Rectal smooth muscle tissue (tissue), 1 donor: ENCODE measurements around the gene IP6K3.

ENCODE experiments used
- H3K27ac ChIP-seq: one replicate; pipeline ENCODE4 v1.7.0; 2013; ENCODE audit warnings: low read depth, low read length, inconsistent platforms
- H3K27me3 ChIP-seq: one replicate; pipeline ENCODE4 v1.7.0; 2013; ENCODE audit warnings: low read length; ENCODE audit not compliant: control insufficient read depth, insufficient read depth
- H3K36me3 ChIP-seq: one replicate; pipeline ENCODE4 v1.7.0; 2013; ENCODE audit warnings: low read length; ENCODE audit not compliant: control insufficient read depth, insufficient read depth
- H3K4me1 ChIP-seq: one replicate; pipeline ENCODE4 v1.7.0; 2013; ENCODE audit warnings: low read length; ENCODE audit not compliant: control insufficient read depth, insufficient read depth
- H3K4me3 ChIP-seq: one replicate; pipeline ENCODE4 v1.7.0; 2013; ENCODE audit warnings: low read length
- H3K9ac ChIP-seq: one replicate; pipeline ENCODE4 v1.7.0; 2013; ENCODE audit warnings: low read length

IP6K3 gene

GRCh38 chr6:33785778-33786177 is 39.1 kb upstream of the IP6K3 start:
- Histone ChIP-seq H3K36me3 (peaks cover 34% of the 10 kb centered on the region), H3K27me3 (no peaks in the 10 kb centered on the region), H3K27ac (no peak overlapping the region), H3K4me1 (peaks cover 38% of the 10 kb centered on the region), H3K9ac (no peak overlapping the region), H3K4me3 (no peak overlapping the region)

GRCh38 chr6:33784787-33785186 is 38.1 kb upstream of the IP6K3 start:
- Histone ChIP-seq H3K27me3 (no peaks in the 10 kb centered on the region), H3K36me3 (peaks cover 43% of the 10 kb centered on the region), H3K4me1 (peaks cover 38% of the 10 kb centered on the region), H3K4me3 (no peak overlapping the region), H3K9ac (no peak overlapping the region), H3K27ac (no peak overlapping the region)

- Histone ChIP-seq H3K4me1 (peaks cover 34% of the 10 kb centered on the region), H3K36me3 (peaks cover 52% of the 10 kb centered on the region)
Measured at GRCh38 chr6:33783781-33784520, 37.2 kb upstream of the IP6K3 start.

GRCh38 chr6:33782561-33782960 is 35.9 kb upstream of the IP6K3 start:
- Histone ChIP-seq H3K4me1 (peaks cover 29% of the 10 kb centered on the region), H3K4me3 (no peak overlapping the region), H3K9ac (no peak overlapping the region), H3K27ac (no peak overlapping the region), H3K27me3 (no peaks in the 10 kb centered on the region), H3K36me3 (peaks cover 66% of the 10 kb centered on the region)

More at GRCh38 chr6:33783781-33784520, 37.2 kb upstream of the IP6K3 start:
- H3K27me3 ChIP-seq, result no peaks in the 10 kb centered on the region
- no peak overlapping the region for H3K9ac ChIP-seq
- no peak overlapping the region for H3K4me3 ChIP-seq
- H3K27ac ChIP-seq, result no peak overlapping the region

DNA sequence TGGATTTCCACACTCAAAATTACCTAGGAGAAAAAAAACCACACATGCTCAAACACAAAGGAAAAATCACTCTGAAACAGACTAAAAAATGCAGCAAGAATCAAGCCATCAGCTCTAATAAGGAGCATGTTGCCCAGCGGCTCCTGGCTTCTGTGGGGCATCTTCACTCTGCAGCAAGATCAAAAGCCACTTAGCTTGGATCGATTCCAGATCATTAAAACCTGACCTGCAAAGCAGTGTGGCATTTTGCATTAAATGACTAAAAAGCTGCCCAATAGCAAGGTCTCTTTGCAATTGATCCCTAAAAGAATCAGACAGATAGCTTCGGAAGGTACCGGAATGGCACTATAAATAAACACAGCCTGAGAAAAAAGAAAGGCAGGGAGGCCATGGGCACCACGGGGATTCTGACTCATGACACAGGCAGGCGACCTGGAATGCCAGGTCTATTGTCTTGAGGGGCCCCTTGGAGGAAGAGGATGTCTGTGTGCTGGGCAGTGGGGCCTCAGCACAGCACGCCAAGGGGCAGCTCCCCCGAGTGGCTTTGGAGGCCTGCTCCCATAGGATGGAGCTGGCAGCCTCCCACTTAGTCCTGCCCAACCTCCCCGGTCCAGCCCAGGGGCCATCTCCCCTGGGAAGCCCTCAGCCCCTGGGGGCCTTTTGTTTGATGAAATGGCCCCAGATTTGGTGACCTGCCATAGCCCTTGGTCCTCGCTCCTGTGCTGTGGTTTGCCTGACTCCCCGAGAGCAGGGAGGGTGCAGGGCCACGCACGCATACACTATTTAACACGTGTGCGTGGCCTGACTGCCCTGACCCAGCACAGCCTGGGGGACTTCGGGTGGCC is 34.6 kb upstream of the IP6K3 start:
- Histone ChIP-seq H3K36me3 (peaks cover 78% of the 10 kb centered on the region), H3K27ac (no peak overlapping the region), H3K9ac (no peak overlapping the region), H3K4me3 (no peak overlapping the region), H3K4me1 (peaks cover 17% of the 10 kb centered on the region), H3K27me3 (no peaks in the 10 kb centered on the region)

DNA sequence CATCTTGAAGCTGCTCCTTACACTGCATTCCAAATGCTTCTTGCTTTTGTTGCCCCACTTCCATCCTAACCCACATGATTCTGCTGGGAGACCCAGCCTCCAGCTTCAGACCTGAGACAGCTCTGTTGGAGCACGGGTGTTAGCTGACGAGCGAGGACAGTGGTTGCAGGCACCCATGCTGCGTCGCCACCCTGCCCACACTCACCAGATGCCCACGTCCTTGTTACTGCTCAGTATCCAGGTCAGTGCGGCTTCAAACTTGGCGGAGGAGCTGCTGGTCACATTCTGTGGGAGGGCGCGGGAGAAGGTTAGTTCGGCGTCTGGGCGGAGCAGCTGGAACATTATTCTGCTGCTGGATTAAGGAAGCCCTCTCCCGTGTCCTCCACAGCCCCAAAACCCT is 33.2 kb upstream of the IP6K3 start:
- no peak overlapping the region for H3K4me3 ChIP-seq
- H3K36me3 ChIP-seq, result peaks cover 85% of the 10 kb centered on the region
- no peaks in the 10 kb centered on the region for H3K27me3 ChIP-seq
- H3K9ac ChIP-seq, result no peak overlapping the region
- no peak overlapping the region for H3K27ac ChIP-seq
- H3K4me1 ChIP-seq, result peaks cover 4% of the 10 kb centered on the region

DNA sequence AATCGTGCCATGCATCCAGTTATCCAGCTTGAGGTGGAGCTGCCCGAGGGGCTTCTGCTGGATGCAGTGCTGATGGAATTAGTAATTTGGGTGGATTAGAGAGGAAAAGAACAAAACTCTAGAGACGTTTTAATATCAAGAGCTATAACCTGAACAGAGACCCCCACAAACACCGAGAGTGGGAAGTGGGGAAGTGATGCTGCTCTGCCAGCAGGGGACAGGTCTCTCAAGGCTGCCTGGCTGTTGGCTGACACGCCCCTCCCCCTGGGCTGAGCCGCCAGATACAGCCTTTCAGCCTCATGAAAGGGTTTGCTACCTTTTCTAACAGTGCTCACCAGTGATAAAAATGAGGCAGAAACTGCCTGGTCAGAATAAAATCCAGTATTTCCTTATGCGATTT is 32.6 kb upstream of the IP6K3 start:
- H3K27ac ChIP-seq, result no peak overlapping the region
- no peaks in the 10 kb centered on the region for H3K4me1 ChIP-seq
- H3K4me3 ChIP-seq, result no peak overlapping the region
- H3K9ac ChIP-seq, result no peak overlapping the region
- H3K36me3 ChIP-seq, result peaks cover 85% of the 10 kb centered on the region
- no peaks in the 10 kb centered on the region for H3K27me3 ChIP-seq

DNA sequence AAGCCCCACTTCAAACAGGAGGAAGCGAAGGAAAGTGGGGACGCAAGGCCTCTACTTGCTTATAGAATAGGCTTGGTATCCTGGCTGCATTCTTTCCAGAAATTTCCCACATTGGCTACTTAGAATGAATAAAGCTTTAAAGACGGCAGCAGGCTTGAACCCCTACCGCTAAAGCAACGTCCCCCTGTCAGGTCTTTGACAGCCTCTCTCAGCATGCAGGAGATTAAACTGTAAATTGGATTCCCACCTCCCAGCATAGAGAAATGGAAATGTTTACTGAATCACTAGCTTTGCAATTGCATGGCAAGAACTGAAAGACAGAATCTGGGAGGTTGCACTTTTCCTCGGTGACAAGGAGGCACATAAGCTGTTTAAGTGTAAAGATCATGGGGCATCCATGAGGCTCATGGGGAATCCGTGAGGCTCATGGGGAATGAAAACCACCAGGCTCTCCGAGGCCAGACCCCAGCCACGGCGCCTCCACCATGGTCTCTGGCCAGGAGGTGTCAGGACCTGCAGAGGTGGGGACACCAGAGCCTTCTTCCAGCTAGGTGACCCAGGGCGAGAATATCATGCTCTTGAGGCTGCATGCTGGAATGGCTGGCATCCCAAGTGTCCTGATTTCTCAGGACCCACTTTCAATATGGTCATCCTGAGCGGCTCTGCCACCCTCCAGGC is 31.9 kb upstream of the IP6K3 start:
- peaks cover 82% of the 10 kb centered on the region for H3K36me3 ChIP-seq
- H3K27me3 ChIP-seq, result no peaks in the 10 kb centered on the region
- H3K27ac ChIP-seq, result no peak overlapping the region
- no peaks in the 10 kb centered on the region for H3K4me1 ChIP-seq
- H3K9ac ChIP-seq, result no peak overlapping the region
- H3K4me3 ChIP-seq, result no peak overlapping the region

DNA sequence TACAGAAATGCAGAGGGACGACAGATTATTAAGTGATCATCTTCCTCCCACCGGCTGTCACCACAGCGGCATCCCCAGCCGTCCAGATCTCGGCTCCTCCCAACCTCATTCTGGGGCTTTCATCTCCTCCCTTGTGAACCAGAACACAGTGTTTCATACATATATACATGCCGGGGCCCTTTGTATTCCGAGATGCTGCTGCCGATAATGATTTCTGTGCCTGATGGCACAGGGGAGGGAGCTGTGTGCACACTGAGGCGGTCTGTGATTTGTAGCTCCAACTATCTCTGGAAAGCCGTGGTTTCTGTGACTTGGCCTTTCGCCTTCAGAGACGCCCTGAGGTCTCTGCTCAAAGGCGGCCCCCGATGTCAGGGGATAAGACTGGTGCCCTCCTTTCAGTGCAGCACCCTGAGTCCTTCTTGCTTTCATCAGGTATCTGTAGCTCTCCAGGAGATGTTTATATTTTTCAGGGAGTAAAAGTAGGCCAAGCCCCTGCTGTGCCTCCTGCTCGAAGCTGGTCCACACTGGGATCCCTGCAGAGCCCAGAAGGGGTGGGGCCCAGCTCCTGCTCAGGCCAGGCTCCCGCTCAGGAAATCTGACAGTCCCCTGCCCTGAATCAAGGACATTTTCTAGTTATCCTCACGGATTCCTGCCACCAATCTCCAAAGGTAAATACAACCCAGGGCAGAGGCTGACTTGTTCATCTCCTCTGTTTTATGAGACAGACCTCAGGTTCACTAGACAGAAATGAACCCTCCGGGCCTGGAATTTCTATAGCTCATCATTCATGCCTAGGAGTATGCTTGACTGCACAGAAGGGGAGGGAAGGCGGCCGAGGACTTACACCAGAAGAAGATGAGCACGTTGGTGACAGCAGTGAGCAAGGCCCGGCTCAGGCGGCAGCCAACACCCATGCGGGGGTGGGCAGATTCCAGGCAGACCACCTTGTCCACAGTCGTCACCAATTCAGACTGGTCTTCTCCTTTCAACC is 31.0 kb upstream of the IP6K3 start:
- Histone ChIP-seq H3K9ac (no peak overlapping the region), H3K36me3 (peaks cover 79% of the 10 kb centered on the region), H3K27me3 (no peaks in the 10 kb centered on the region), H3K4me3 (no peak overlapping the region), H3K4me1 (no peaks in the 10 kb centered on the region), H3K27ac (no peak overlapping the region)

GRCh38 chr6:33776764-33777163 is 30.1 kb upstream of the IP6K3 start:
- Histone ChIP-seq H3K27me3 (no peaks in the 10 kb centered on the region), H3K27ac (no peak overlapping the region), H3K4me1 (peaks cover 3% of the 10 kb centered on the region), H3K9ac (no peak overlapping the region), H3K36me3 (peaks cover 78% of the 10 kb centered on the region), H3K4me3 (no peak overlapping the region)

- Histone ChIP-seq H3K4me3 (no peak overlapping the region), H3K36me3 (peaks cover 78% of the 10 kb centered on the region), H3K4me1 (peaks cover 6% of the 10 kb centered on the region)
Measured at GRCh38 chr6:33776186-33776585, 29.5 kb upstream of the IP6K3 start.

More at GRCh38 chr6:33776186-33776585, 29.5 kb upstream of the IP6K3 start:
- no peak overlapping the region for H3K9ac ChIP-seq
- no peak overlapping the region for H3K27ac ChIP-seq
- no peaks in the 10 kb centered on the region for H3K27me3 ChIP-seq
